CD4-positive, alpha-beta T cell treated with Interleukin-1 beta for 1 hour (primary cell): ENCODE measurements around the gene DNAJB4.
"Not testable (repeated sequence)": the region's sequence is repeated elsewhere in the genome, so short reads cannot be mapped to it uniquely, and the experiment has no call there.

ENCODE experiments used
- DNase-seq, 2 donors: peaks; one replicate each; pipeline ENCODE4 v3.0.0-alpha.2; 2020 to 2022

DNAJB4 gene

GRCh38 chr1:77991638-77992037, 13.1 kb upstream of the DNAJB4 start:
- no peak for DNase-seq

DNA sequence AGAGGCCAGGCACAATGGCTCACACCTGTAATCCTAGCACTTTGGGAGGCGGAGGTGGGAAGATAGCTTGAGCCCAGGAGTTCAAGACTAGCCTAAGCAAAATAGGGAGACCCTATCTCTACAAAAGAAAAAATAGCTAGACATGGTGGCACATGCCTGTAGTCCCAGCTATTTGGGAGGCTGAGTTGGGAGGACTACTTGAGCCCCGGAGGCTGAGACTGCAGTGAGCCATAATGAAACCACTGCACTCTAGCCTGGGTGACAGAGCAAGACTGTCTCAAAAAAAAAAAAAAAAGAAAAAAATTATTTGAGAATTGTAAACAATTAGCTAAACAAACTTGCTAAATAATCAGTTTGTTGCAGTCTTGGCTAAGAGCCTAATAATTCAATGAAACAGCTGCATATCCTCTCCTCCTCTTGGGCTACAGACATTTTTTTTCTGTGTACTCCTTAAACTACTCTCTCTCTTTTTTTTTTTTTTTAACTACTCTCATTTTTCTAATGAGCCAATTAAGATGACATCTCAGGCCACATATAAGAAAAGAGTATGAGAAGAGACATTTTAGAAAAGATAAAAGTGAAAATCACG, 10.5 kb upstream of the DNAJB4 start:
- no peak for DNase-seq

DNA sequence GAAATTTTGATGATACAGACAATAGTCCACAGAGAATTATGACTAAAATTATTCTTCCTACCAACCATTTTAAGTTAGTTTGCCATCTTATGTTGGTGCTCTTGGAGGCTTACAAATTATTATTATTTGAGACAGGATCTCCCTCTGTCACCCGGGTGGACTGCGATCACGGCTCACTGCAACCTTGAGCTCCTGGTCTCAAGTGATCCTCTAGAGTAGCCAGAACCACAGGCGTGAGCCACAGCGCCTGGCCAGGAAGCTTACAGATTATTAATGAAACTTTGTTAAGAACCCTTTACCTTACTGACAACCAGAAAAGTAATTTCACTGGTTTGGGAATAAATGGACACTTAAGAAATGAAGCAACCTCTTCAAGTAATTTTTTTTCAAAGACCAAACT, 8.0 kb upstream of the DNAJB4 start:
- DNase-seq: no peak

DNA sequence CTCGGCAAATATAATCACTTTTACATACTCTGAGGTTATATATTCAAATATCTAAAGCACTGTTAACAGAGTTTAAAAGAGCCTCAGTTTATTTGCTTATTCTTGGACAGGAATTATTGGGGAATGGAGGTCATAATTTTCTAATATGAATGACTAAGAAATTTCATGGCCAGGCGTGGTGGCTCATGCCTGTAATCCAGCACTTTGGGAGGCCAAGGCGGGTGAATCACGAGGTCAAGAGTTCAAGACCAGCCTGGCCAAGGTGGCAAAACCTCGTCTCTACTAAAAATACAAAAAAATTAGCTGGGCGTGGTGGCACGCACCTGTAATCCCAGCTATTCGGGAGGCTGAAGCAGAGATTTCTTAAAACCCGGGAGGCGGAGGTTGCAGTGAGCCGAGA, 4.2 kb upstream of the DNAJB4 start:
- DNase-seq: not testable (repeated sequence)

DNA sequence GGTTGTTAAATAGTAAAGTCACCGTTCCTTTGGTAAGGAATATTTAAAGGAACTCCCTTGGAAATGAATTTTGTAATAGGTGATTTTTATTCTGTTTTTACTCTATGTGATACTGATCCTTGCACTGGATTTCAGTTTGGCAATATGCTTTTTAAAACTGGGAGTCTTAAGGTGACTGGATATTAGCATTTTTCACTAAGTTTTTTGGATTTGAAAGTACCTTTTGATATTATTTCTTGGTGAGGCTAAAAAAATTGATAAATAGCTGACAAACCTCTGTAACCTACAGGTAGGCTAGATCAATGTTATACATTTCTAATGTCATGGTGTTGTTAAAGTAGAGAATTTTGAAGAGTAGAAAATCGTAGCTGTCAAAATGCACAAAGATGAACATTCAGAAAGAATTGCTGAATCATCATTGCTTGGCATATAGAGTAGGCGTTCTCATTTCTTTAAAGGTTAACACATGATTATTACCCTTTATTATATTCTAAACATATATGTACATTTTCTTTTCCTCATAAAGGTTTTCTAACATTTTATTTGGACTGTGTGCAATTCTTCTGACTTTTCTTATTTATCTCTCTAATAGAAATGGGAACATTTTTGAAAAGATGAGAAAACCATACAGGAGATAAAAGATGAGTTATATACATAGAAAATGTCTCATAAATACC, 1.5 kb upstream of the DNAJB4 start:
- DNase-seq: no peak

GRCh38 chr1:78003882-78004718, 639 bp upstream of the DNAJB4 start:
- peak; percentile 57 to 60 for DNase-seq

- DNase-seq: no peak
These were observed 646 bp downstream of the DNAJB4 start for GRCh38 chr1:78005448-78005722.

GRCh38 chr1:78005755-78006154, 1.0 kb downstream of the DNAJB4 start:
- DNase-seq: peak in 1 of 2 donors; percentile 27

GRCh38 chr1:78006521-78006920, 1.8 kb downstream of the DNAJB4 start:
- DNase-seq: no peak

DNA sequence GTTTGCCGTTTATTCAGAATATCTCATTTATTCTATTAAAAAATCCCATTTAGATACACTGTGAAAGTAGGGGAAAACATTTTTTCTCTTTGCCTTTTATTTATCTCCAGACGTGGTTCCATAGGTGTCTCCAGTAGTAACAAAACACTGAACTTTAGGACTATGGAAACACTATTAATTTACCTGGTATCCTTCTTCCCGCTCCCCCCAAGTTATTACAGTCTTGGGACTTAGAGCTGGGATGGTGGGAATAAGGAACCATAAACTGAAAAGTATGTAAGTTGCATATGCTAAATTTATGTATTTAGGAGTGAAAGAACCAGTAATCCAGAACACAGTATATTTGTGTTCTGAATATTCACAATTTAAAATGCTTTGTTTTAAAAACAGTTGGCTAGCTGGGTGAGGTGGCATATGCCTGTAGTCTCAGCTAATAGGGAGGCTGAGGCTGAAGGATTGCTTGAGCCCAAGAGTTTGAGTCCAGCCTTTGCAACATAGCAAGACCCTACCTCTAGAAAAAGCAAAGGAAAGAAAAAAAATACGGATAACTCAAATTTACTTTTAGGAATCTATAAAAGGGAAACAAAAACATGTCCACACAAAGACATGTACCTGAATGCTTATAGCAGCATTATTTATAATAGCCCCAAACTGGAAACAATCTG, 3.1 kb downstream of the DNAJB4 start:
- no peak for DNase-seq

- no peak for DNase-seq
These were observed 4.5 kb downstream of the DNAJB4 start for GRCh38 chr1:78009276-78009675.

DNA sequence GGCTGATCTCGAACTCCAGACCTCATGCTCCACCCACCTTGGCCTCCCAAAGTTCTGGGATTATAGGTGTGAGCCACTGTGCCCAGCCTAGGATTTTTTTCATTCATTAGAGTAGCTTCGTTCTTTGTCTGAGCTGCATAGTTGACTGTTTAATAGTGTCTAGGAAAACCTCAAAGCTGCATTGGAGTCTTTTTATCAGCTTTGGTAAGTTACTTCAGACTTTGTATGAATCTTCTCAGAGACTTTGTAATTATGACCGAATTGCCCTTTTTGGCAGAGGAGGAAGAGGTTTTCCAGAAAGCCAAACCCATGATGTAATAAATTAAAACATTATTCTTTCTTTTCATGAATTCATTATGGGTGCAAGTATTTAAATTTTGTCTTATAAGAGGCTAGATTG, 5.1 kb downstream of the DNAJB4 start:
- DNase-seq: no peak

DNA sequence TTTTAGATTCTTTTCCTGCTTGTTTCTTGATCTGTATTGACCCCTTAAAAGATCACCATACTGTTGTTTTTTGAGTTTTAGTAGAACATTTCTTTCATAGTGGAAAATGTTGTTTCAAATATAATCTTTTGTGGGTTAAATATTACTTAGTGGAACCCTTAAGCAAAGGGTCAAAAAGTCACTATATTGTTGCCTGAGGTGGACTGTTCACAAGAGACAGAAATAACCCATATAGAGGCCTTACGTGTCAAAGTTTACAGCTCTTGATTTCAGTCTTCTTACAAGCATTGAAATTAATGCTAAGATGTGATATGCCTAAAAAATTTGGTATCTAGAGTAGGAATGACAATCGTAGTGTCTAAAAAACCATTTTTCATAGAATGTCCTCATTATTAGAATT, 6.3 kb downstream of the DNAJB4 start:
- no peak for DNase-seq

DNA sequence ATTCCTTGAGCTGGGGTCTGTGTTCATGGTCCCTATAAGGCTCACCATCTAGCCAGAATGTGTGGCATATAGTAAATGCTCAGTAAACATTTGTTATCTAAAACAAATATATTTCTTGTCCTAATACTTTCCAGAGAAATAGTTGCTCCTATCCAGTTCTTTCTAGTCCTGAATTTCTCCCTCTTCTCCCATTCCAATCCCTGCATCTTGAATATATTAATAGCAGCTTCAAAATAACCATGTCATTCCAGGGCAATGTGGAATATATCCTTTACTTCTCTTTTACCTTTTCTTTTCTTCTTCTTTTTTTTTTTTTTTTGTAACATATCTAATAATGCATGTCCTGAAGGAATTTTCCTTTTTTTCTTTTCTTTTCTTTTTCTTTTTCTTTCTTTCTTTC, 10.4 kb downstream of the DNAJB4 start:
- no peak for DNase-seq

- no peak for DNase-seq
These were observed 14.3 kb downstream of the DNAJB4 start for GRCh38 chr1:78019024-78019423.

DNA sequence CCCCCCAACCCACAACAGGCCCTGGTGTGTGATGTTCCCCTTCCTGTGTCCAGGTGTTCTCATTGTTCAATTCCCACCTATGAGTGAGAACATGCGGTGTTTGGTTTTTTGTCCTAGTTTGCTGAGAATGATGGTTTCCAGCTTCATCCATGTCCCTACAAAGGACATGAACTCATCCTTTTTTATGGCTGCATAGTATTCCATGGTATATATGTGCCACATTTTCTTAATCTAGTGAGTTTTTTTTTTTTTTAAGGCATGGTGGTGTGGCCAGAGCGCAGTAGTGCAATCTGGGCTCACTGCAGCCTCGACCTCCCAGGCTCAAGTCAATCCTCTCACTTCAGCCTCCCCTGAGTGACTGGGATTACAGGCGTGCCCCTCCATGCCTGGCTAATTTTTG, 16.4 kb downstream of the DNAJB4 start:
- DNase-seq: not testable (repeated sequence)

DNA sequence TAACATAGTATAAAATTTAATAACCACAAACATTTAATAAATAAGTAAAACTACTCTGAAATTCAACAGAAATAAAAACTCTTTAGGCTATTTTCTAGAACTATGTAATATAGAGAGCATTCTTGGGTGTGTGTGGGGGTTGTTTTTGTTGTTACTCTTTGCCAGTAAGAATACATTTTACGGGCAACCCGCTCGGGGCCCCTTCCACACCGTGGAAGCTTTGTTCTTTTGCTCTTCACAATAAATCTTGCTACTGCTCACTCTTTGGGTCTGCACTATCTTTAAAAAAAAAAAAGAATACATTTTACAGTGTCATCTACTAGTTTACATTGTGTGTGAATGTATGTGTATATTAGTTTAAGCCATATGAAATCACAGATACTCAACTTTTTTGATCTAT, 25.1 kb downstream of the DNAJB4 start:
- DNase-seq: no peak

GRCh38 chr1:78032996-78033796, 28.5 kb downstream of the DNAJB4 start:
- no peak for DNase-seq

GRCh38 chr1:78033797-78034172, 29.0 kb downstream of the DNAJB4 start:
- no peak for DNase-seq

DNA sequence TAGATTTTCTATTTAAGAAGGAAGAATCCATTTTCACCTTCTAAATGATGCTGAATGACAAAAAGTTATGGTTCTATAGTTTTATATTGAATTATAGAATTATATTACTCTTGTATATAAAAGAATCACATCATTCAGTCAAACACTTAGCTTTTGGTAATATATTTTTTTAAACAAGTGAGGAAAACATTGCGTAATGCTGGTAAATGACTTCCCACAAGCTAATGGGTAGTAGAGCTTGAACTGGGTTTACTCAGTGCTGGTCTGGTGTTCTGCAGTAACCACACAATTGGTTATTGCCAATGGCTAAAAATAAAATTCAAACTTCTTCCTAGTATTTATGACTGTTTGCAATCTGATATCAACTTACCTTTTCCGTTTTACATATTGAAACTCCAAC, 30.4 kb downstream of the DNAJB4 start:
- DNase-seq: no peak

DNA sequence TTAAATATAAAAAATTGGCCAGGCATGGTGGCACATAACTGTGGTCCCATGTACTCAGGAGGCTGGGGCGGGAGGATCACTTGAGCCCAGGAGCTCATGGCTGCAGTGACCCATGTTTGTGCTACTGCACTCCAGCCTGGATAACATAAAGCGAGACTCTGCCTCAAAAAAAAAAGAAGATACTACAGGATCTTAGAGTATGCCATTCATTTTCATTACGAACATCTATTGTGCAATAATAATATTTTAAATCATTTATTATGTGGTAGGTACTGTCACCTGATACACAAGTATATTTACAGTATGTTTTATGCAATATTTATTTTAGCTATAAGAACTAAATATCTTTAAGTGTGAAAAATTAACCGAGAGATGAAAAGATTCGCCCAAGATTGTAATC, 31.7 kb downstream of the DNAJB4 start:
- no peak for DNase-seq

DNA sequence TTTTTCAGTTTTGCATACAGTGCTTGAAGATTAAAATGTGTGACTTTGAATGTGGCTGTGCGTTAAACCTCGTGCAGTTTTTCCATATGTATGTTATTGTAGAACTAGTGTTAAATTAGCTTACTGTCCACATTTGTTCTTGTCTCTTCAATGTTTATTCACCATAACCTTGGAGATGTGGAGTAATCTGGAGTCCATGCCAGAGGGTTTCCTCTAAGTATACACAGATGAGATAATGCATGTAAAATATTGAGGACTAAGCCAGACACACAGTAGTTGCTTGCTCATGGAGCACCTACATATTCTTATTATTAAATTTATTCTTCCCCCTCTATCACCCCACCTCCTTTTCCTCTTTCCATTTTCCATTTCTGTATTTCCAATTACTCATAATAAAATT, 33.3 kb downstream of the DNAJB4 start:
- DNase-seq: no peak

GRCh38 chr1:78038491-78038939, 33.8 kb downstream of the DNAJB4 start:
- DNase-seq: no peak
